K562 (cell line): ENCODE results near the gene ATP8B2. TPM values are rescaled to one million over a fixed set of nuclear protein-coding genes. Genes with fewer than 3 reads are reported as not detected.

ENCODE experiments used
- AFF1 ChIP-seq, 2 experiments: fragments of 450-650 bp; IDR thresholded peaks; 2 replicates each; pipeline ENCODE4 v1.6.1; 2018; ENCODE audit warnings: mild to moderate bottlenecking in 2 of 2, low read depth in 1 of 2; ENCODE audit not compliant: partially characterized antibody in 2 of 2
- CCAR2 ChIP-seq: fragments of 200-400 bp; formaldehyde crosslinking; IDR thresholded peaks from 2 replicates; pipeline ENCODE4 v1.6.1; 2017; ENCODE audit warnings: mild to moderate bottlenecking, low read depth, low read length
- HMG20B ChIP-seq: fragments of 250-450 bp; sonication (Bioruptor Pico); IDR thresholded peaks from 2 replicates; pipeline ENCODE4 v1.5.0; 2021; ENCODE audit warnings: mild to moderate bottlenecking
- ID3 ChIP-seq, 2 experiments: fragments of 250-450 bp in 1 of 2; fragments of 450-650 bp in 1 of 2; sonication (Bioruptor Pico) in 1 of 2; IDR thresholded peaks; 2 replicates each; pipeline versions ENCODE4 v1.6.1 to v1.8.0; 2016 to 2021; ENCODE audit warnings: mild to moderate bottlenecking in 2 of 2, moderate library complexity in 2 of 2, missing compliant biosample characterization in 1 of 2, missing genetic modification characterization in 1 of 2
- NCOA6 ChIP-seq: fragments of 450-650 bp; IDR thresholded peaks from 2 replicates; pipeline ENCODE4 v1.6.1; 2017; ENCODE audit warnings: mild to moderate bottlenecking
- PBX2 ChIP-seq, 2 experiments: IDR thresholded peaks in 1 of 2; conservative IDR thresholded peaks in 1 of 2; 2 replicates each; pipeline ENCODE4 v1.6.1; 2016; ENCODE audit warnings: low read depth in 2 of 2, mild to moderate bottlenecking in 1 of 2, missing compliant biosample characterization in 1 of 2, missing genetic modification characterization in 1 of 2, moderate library complexity in 1 of 2
- SREBF1 ChIP-seq: fragments of 150-350 bp; IDR thresholded peaks from 2 replicates; pipeline ENCODE4 v1.6.1; 2014; ENCODE audit warnings: antibody characterized with exemption, low read depth, low read length, borderline replicate concordance
- TEAD1 ChIP-seq, 2 experiments: fragments of 450-650 bp in 1 of 2; sonication (generic) in 1 of 2; formaldehyde crosslinking; IDR thresholded peaks; 2 replicates each; pipeline versions ENCODE4 v1.4.0 to v1.8.0; 2020 to 2022; ENCODE audit warnings: mild to moderate bottlenecking in 2 of 2, missing genetic modification reagents in 1 of 2
- USF2 ChIP-seq: sonication (generic); formaldehyde crosslinking; IDR thresholded peaks from 2 replicates; pipeline ENCODE4 v1.5.0; 2020; ENCODE audit warnings: missing genetic modification reagents
- ZBTB34 ChIP-seq: fragments of 250-450 bp; sonication (Bioruptor Pico); IDR thresholded peaks from 2 replicates; pipeline ENCODE4 v1.8.0; 2021; ENCODE audit warnings: mild to moderate bottlenecking, moderate library complexity
- ZNF232 ChIP-seq: sonication (generic); formaldehyde crosslinking; IDR thresholded peaks from 2 replicates; pipeline ENCODE4 v1.8.0; 2022; ENCODE audit warnings: mild to moderate bottlenecking, missing genetic modification reagents
- ZNF431 ChIP-seq: sonication (generic); formaldehyde crosslinking; IDR thresholded peaks from 2 replicates; pipeline ENCODE4 v1.8.0; 2022; ENCODE audit warnings: mild to moderate bottlenecking, missing genetic modification reagents
- polyA plus RNA-seq, 8 experiments: library from polyadenylated mRNA; depleted of rRNA in 4 of 8; stranded (reverse) in 5 of 8; unstranded in 3 of 8; fragments of >200 nt; fragmentation: Nextera tagmentation in 2 of 8; fragmentation: Illumina TruSeq in 1 of 8; extraction: Ambion mirVana in 2 of 8; extraction: Trizol in 1 of 8; gene quantifications; 2 replicates each; pipeline versions ENCODE4 v1.2.1 to v1.2.3, GENCODE V29; 2011 to 2014; ENCODE audit warnings: inconsistent platforms in 1 of 8, missing spikeins in 1 of 8
- total RNA-seq, 7 experiments: library from RNA; depleted of rRNA in 6 of 7; stranded (reverse); fragments of >200 nt in 6 of 7; fragmentation: Illumina TruSeq in 2 of 7; extraction: Trizol in 2 of 7; gene quantifications; 2 replicates each; pipeline versions ENCODE4 v1.2.1 to v1.2.3, GENCODE V29; 2011 to 2021; ENCODE audit warnings: low replicate concordance in 1 of 7

ATP8B2 gene
- total and polyA plus RNA-seq, 9 of the 15 experiments (the other 6 are each of a cell fraction or from before 2014, with no cell fraction given), result 0.27 to 33.2 (median 18.4) TPM

- peak in 1 of 2 experiments; percentile 56; a peak in 1 of 4 replicates for TF ChIP-seq TEAD1 (CRISPR knock-in tag; IDR thresholded peaks at IDR 0.05)
- no peak for TF ChIP-seq NCOA6
- no peak for TF ChIP-seq USF2 (CRISPR knock-in tag)
- TF ChIP-seq ID3 (CRISPR knock-in tag; IDR thresholded peaks at IDR 0.05), result no peak
- TF ChIP-seq ID3 (tag; IDR thresholded peaks at IDR 0.05), result no peak
- no peak for TF ChIP-seq ZNF431
- TF ChIP-seq HMG20B, result no peak
- TF ChIP-seq AFF1 (IDR thresholded peaks at IDR 0.05; ENCODE audit: low read depth in 1 of 2, partially characterized antibody in 2 of 2), result peak; percentile 57 to 84
- TF ChIP-seq ZNF232 (CRISPR knock-in tag), result no peak
- TF ChIP-seq PBX2 (CRISPR knock-in tag; IDR thresholded peaks at IDR 0.05; ENCODE audit: low read depth), result no peak
- TF ChIP-seq PBX2 (tag; conservative IDR thresholded peaks at IDR 0.05; ENCODE audit: low read depth), result 0 out of 2 replicates have a peak, but pooled peaks have one; percentile 33
- TF ChIP-seq CCAR2, result no peak
- TF ChIP-seq SREBF1, result no peak
- no peak for TF ChIP-seq ZBTB34
- TF ChIP-seq, all 486 proteins: peak for 114
These were observed 28.2 kb downstream of the ATP8B2 start (continued) for GRCh38 chr1:154353460-154353904.
